Rectal smooth muscle tissue (tissue), 1 donor: ENCODE data around the gene NAA20.
A peak's percentile ranks its signal among the peaks of the same experiment; 100 is the strongest.

Experiments
- H3K27ac ChIP-seq: one replicate; pipeline ENCODE4 v1.7.0; 2013; ENCODE audit warnings: low read depth, low read length, inconsistent platforms
- H3K27me3 ChIP-seq: one replicate; pipeline ENCODE4 v1.7.0; 2013; ENCODE audit warnings: low read length; ENCODE audit not compliant: control insufficient read depth, insufficient read depth
- H3K36me3 ChIP-seq: one replicate; pipeline ENCODE4 v1.7.0; 2013; ENCODE audit warnings: low read length; ENCODE audit not compliant: control insufficient read depth, insufficient read depth
- H3K4me1 ChIP-seq: one replicate; pipeline ENCODE4 v1.7.0; 2013; ENCODE audit warnings: low read length; ENCODE audit not compliant: control insufficient read depth, insufficient read depth
- H3K4me3 ChIP-seq: one replicate; pipeline ENCODE4 v1.7.0; 2013; ENCODE audit warnings: low read length
- H3K9ac ChIP-seq: one replicate; pipeline ENCODE4 v1.7.0; 2013; ENCODE audit warnings: low read length

Gene NAA20

DNA sequence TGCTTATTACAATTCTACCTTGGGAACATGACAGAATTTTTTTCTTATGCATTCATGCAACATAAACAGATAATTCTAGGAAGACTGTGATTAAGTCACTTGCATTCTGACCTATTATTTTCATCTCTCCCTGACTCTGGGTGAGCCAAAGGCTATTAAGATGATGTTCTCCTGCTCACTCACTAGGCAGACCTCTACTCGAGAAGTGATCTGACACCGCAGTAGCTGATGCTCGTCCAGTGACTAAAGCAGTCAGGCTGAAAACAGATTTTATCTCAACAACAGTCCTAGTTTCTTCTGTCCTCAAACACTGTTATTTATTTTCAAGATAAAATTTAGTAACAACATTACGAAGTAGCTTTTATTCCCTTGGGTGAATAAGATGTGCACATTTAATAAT lies 17.3 kb downstream of the NAA20 start:
- H3K4me1 ChIP-seq, result no peaks in the 10 kb centered on the region
- no peak overlapping the region for H3K9ac ChIP-seq
- H3K4me3 ChIP-seq, result no peak overlapping the region
- H3K27me3 ChIP-seq, result no peaks in the 10 kb centered on the region
- H3K36me3 ChIP-seq, result peaks cover 41% of the 10 kb centered on the region
- H3K27ac ChIP-seq, result no peak overlapping the region

DNA sequence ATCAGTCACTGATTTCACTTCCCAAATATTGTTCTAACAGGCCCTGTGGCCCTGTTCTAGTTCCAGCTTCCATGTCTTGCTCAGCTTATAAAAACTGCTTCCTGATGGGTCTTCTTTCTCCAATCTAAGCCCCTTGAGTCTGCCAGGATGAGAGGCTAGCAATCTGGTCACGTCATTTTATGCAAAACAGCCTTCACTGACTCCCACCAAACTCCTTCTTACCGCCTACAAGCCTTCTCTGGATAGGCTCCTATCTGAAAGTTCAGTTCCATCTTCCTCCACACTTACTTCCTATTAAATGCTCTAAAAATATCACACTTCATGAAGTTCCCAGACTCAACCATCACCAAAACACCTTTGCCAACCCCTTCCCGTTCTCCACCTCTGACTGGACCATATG lies 19.6 kb downstream of the NAA20 start:
- Histone ChIP-seq H3K4me1 (no peaks in the 10 kb centered on the region), H3K4me3 (no peak overlapping the region), H3K27me3 (no peaks in the 10 kb centered on the region), H3K27ac (no peak overlapping the region), H3K36me3 (peaks cover 61% of the 10 kb centered on the region), H3K9ac (no peak overlapping the region)

DNA sequence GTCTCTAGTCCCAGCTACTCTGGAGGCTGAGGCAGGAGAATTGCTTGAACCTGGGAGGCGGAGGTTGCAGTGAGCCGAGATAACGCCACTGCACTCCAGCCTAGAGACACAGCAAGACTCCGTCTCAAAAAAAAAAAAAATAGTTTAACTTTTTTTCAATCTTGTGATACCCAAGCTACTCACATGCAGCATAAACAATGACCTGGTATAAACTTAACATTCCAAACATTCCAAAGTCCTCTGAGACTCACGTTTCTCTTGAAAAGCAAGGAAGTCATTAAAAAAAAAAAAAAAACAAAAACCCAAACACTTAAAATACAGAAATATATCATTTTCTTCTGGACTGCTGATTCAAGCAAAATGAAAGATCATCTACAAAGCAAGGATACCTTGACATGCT lies 20.8 kb downstream of the NAA20 start:
- Histone ChIP-seq H3K36me3 (peaks cover 68% of the 10 kb centered on the region), H3K27ac (no peak overlapping the region), H3K4me3 (no peak overlapping the region), H3K4me1 (no peaks in the 10 kb centered on the region), H3K27me3 (no peaks in the 10 kb centered on the region), H3K9ac (no peak overlapping the region)

DNA sequence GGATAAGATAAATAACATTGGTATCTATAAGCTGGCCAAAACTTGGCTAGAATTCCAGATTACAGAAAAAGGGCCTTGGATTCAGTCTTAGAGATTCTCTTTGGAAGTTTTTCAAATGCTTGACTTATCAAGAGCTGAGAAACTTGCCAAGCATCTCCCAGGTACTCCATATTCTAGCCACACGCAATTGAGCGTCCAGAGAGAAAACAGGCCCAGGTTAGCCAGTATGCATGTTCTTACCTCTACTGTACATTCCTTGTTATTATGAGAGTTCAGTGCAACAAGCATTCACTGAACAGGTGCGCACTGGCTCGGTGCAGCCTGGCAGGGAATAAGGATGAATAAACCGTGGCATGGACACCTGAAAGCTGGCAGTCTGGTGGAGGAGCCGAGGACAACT lies 21.4 kb downstream of the NAA20 start:
- H3K9ac ChIP-seq, result no peak overlapping the region
- no peak overlapping the region for H3K4me3 ChIP-seq
- no peaks in the 10 kb centered on the region for H3K4me1 ChIP-seq
- H3K27ac ChIP-seq, result no peak overlapping the region
- H3K36me3 ChIP-seq, result peaks cover 70% of the 10 kb centered on the region
- H3K27me3 ChIP-seq, result no peaks in the 10 kb centered on the region

DNA sequence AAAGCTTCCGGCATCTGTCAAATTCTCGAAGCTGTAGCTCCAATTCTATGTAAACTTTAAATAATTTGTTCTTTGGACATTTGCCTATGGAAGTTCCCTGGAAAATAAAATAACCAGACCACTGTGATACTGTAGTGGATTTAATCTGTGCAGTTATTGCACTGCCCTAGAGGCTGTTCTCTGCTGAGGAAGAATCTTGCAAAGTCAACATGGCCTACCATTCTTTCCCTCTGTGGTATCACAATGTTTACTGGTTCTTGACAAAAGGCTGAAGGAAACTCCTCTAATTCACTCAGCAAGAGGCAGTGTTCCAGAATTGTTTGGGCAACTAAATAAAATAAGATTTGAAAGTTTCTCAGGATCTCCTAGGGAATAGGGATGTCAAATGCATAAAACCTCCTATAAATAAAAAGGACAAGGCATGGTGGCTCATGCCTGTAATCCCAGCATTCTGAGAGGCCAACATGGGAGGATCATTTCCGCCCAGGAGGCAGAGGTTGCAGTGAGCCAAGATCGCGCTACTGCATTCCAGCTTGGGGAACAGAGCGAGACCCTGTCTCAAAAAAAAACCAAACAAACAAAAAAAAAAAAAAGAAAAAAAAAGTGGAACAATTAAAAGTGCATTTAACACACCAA lies 22.7 kb downstream of the NAA20 start:
- no peak overlapping the region for H3K27ac ChIP-seq
- H3K4me3 ChIP-seq, result no peak overlapping the region
- H3K9ac ChIP-seq, result no peak overlapping the region
- H3K36me3 ChIP-seq, result peaks cover 70% of the 10 kb centered on the region
- H3K27me3 ChIP-seq, result no peaks in the 10 kb centered on the region
- H3K4me1 ChIP-seq, result no peaks in the 10 kb centered on the region

DNA sequence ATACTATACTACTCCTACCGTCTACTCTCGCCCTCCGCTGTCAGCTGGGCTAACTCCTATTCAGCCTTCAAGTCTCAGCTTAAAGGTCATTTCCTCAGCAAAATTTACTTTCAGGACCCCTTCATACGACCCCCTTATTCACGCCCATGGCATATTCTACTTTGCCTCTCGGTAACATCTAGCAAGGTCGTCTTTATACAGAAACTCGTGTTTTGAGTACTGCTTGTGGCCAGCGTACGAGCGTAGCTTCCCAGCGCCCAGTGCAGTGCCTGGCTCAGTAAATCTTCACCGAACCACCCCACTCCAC lies 34.6 kb downstream of the NAA20 start:
- Histone ChIP-seq H3K36me3 (peaks cover 8% of the 10 kb centered on the region), H3K9ac (peak overlapping the region; percentile 87)

DNA sequence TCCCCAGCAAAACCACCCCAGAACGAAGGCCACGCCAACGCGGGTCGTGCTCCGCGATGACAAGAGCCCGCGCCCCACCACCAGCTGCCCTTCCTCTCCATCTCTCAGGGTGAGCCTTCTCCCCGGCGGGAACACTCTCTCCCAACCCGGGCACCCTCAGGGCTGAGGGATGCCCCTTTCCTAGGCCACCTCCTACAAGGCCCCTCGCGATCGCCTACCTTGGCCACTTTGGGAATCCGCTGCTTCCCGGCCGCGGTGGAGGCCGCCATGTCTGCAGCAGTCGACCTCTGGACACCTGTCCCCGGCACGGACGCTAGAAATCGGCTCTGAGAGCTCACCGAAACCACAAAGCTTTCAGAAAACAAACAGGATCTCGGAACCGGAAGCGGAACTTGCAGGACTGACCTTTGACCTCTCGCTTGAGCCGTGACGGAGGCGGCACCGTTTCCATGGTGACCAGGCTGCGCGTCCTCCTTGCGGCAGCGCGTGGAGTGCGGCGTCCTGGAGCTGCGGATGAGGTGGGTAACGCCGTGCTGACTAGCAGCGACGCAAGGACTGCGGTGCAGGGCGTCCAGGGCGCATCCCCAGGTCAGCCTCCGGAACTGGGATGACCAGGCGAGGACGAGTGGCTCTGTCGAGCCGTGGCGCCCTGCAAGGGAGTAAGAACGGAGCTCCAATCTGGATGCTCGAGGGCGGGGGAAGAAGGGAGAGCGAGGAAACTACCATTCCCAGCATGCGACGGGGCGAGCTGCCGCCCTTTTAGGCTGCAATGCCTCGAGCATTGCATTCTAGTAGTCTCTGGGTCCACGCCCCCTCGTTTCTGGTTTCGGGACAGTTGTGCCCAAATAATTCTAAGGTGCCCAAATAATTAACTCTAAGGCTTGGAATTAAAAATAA lies 35.2 kb downstream of the NAA20 start, which contains the start of the genes CFAP61 and CRNKL1:
Gene CFAP61 (plus strand): TSS at position 459 of the 897 bp plus-strand sequence. CDS start 4,122 bp downstream, outside the sequence.
Gene CRNKL1 (minus strand): TSS at position 393 of the 897 bp plus-strand sequence. CDS start 124 bp downstream, at position 269.
- Histone ChIP-seq H3K27ac (peak within 1 kb of the TSS; percentile 85), H3K9ac (peak within 1 kb of the TSS; percentile 87), H3K27me3 (no peaks in the 10 kb centered on the region), H3K4me1 (peaks cover 4% of the 10 kb centered on the region), H3K36me3 (peaks cover 8% of the 10 kb centered on the region), H3K4me3 (peak within 1 kb of the TSS; percentile 98)

More for the DNA sequence above, 34.6 kb downstream of the NAA20 start:
- Histone ChIP-seq H3K4me1 (peaks cover 4% of the 10 kb centered on the region), H3K27ac (peak overlapping the region; percentile 85), H3K4me3 (peak overlapping the region; percentile 98), H3K27me3 (no peaks in the 10 kb centered on the region)

DNA sequence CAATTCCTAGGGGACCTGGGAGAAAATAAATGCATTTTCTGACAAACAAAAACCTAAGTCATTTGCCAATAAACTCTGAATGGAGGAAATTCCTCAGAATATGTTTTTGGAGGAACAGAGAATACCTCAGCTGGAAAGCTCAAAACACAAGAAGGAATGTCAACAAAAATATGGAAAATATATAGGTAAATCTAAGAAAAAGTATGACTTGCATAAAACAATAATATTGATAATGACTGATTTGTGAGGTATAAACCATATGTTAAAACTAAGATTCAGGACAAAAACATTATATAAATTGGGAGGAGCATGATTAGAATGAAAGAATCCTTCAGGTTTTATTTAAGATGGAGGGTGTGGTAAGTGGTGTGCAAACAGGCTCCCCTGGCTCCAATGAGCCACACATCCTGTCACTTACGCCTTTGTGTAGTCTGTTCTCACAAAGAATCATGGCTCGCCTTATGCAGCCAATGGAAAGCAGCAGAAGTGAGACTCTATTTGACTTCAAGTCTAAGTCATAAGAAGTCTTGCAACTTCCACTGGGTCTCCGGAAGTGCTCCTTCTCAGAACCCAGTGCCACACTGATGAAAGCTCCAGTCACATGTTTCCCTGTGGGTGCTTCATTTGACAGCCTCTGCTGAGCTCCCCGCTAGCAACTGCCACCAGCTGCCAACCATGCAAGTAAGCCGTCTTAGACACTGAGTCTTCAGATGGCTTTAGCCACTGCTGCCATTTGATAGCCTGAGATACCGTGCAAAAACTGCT lies 43.3 kb downstream of the NAA20 start:
- Histone ChIP-seq H3K4me3 (no peak overlapping the region), H3K36me3 (no peaks in the 10 kb centered on the region), H3K27ac (no peak overlapping the region), H3K4me1 (no peaks in the 10 kb centered on the region), H3K9ac (no peak overlapping the region), H3K27me3 (no peaks in the 10 kb centered on the region)

DNA sequence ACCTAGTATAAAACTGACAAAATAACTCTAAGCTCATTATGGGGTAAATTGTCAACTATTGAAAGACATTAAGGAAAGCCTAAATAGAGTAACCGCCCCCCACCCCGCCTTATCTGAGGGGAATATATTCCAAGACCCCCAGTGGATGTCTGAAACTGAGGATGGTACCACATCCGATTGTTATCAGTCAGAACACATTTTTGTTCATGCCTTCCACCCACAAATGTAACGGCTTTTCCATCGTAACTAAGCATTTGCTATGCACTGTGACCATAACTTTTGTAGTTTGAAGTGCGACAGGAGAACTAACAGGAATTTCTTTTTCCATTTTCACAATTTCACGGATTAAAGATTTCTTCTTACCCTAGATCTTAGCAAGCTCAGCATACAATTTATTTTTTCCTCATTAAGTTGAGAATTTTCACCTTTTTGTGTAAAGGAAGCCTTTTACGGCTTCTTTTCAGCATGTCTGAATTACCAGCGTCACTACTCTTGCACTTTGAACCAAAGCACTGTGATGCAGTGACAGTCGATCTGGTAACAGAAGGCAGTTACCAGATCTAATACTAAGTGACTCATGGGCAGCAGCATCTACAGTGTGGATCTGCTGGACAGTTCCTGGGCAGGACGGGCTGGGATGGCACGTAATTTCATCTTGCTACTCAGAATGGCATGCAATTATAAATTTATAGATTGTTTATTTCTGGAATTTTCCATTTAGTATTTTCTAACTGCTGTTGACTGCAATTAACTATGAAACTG lies 47.0 kb downstream of the NAA20 start:
- Histone ChIP-seq H3K4me3 (no peak overlapping the region), H3K27me3 (no peaks in the 10 kb centered on the region), H3K36me3 (no peaks in the 10 kb centered on the region), H3K27ac (no peak overlapping the region), H3K4me1 (no peaks in the 10 kb centered on the region), H3K9ac (no peak overlapping the region)

DNA sequence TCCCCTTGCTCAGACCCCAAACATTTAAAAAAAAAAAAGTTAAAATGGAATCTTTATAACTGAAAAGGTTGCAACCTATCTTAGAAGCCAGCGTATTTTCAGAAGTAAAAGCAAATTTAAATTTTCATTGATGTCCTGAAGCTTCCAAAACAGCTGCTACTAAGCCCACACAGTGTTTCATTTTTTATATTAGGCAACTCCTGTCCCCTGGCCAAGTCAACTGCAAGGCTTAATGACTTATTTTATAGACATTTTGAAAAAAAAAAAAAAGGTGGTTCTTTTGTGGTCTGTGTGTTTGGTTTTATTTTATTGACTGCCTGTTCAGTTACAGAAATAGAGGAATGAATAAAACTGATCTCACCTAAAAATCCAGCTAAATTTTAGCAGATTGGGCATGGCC lies 48.2 kb downstream of the NAA20 start:
- no peak overlapping the region for H3K4me3 ChIP-seq
- no peaks in the 10 kb centered on the region for H3K27me3 ChIP-seq
- no peak overlapping the region for H3K27ac ChIP-seq
- no peak overlapping the region for H3K9ac ChIP-seq
- no peaks in the 10 kb centered on the region for H3K36me3 ChIP-seq
- H3K4me1 ChIP-seq, result no peaks in the 10 kb centered on the region

DNA sequence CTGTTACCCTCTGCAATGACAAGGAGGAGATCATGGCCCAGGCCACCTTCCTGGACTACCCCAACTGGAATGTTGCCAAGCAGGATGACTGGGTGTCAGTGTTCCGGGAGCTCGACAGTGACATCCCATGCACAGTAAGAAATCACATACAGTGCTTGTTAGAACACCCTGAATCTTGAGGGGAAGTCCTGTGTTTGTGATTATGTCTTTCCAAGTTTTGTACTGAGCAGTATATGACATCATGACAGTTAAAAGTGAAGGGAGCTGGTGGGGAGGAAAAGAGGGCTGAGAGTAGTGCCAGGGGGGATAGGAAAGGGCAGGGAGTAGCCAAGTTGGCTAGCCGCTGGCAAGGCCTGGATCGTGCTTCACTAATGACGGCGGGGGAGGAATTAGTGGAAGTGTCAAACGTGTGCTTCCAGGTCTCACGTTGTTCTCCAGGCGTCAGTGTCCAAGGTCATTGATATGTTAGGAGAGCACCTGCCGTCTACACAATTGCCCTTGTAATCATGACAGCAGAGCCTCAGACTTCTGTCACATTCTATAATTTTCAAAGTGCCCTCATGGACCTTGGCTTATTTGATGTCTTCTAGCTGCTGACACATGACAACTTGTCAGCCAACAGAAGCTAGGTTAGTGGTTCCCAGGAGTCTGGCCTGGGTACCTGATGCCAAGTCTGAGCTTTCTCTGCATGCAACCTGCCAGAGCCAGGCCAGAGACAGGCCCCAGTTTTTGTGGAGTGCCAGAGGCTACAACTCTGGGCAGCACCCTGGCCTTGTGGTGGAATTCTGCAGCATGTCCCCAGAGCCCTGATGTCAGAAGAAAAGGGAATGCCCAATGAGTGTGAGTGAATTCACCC lies 53.9 kb downstream of the NAA20 start:
- Histone ChIP-seq H3K4me1 (no peaks in the 10 kb centered on the region), H3K4me3 (no peak overlapping the region), H3K27ac (no peak overlapping the region), H3K9ac (no peak overlapping the region), H3K27me3 (no peaks in the 10 kb centered on the region), H3K36me3 (no peaks in the 10 kb centered on the region)
